Kidney glomerular epithelial cell (primary cell): Measurements from ENCODE around the gene CTU2.

ENCODE experiments used
- DNase-seq: peaks from one replicate; lab custom pipeline; 2025; lab: John Stamatoyannopoulos, UW

CTU2 gene

DNA sequence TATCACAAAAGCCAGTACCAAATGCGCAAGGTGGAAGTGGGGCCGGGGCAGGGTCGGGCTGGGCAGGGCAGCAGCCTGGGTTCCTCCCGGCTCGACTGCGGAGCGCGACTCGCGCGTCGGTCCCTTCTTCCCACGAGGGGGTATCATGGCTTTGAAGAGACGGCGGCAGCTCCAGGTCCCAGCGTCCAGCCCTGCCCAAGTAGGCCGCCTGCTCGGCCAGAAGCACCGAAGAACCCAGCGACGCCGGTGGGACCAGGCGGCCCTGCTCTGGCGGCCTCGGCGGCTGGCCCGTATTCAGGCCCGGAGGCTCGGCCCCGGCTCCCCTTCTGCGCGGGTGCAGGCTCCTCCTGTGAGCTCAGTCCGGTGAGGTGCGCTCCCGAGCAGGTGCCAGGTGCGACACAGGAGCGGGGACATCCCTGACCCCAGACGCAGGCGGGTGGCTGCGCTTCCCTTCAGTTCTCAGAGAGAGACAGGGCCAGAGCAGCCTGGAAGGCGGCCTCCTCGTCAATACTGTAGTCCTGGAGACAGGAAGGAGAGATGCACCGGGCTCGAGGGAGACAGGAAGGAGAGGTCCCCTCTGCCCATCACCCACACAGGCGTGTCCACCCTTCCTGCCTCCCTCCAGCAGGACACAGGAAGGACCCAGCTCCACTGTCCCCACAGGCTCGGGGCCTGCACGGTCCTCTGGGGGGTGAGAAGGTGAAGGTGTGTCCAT is 9.0 kb upstream of the CTU2 start:
- DNase-seq, result no peak

DNA sequence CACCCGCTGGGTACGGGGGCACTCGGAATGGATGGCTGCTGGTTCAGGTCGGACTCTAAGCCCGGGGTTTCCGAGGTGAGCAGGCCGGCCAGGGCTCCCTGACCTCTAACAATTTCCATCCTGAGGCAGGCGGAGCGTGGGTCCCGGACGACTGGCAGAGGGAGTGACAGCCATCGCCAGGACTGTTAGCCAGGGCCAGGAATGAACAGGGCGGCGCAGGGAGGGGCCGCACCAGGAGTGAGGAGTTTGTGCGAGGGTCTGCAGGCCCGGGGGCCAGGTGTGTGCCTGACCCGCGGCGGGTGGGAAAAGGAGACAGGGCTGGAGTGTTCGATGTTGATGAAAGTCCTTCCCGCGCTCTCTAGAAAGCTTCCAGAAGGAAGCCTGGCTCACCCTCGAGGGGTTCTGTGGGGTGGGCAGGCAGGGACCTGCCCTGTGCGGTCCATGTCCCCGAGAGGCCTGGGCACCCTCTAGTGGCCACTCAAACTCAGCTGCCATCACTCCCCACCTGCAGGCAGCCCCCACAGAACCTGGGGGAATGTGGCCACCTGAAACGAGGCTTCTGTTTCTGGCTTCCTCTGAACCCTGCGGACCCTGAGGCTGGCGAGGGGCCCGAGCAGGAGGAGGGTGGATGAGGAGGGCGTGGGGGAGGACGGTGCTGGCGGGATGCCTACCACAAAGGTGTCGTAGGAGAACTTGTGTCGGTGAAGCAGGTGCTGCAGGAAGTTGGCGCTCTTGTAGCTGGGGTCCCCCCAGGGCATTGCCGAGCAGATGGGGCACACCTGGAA is 8.3 kb upstream of the CTU2 start:
- no peak for DNase-seq

DNA sequence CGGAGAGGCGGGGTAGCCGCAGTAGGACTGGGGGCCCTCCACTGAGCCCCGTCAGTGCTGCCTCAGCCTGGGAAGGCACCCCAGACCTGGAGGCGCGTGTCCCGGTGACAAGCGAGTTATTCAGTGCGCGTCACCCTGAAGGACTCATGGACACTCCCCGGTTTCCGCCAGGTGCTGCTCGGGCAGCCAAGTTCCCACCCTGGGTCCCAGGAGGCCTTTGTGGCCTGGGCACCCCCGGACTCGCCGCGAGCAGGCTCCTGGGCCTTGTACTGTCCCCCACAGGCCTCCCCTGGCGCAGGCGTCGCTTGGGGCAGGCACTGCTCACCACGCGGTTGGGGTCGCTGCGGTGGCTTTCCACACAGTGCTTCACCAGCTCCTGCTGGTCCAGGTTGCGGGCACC is 7.7 kb upstream of the CTU2 start:
- DNase-seq, result no peak

DNA sequence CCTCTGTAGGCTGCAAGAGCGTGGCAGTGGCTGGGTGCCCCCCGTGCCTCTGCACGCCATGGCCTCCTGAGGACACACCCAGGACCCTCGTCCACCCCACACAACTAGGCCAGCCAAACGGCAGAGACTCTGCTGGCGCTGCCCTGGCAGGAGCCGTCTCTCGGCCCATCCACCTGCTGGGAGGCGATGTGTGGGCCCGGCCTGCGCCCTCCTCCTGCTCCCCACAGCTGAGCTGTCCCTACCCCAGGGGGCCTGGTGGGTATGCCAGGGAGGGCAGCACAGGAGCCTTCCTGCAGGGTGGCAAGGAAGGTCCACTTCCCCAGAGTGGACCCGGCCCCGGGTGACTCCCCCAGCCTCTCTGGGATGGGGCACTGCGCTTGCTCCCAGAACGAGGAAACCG is 7.1 kb upstream of the CTU2 start:
- no peak for DNase-seq

DNA sequence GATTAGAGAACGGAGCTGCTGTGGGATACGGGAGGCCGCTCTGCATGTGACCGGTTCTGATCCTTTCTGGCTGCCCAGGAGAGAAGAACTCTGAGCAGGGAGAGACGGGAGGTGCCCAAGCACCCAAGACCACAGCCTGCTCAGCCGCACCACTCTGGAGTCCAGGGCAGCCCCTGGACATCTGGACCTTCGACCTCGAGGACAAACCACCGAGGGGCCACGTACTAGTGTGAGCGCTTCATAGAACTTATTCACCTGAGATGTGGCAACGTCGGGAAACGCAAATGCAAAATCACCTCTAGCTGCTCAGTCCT is 6.0 kb upstream of the CTU2 start:
- no peak for DNase-seq

DNA sequence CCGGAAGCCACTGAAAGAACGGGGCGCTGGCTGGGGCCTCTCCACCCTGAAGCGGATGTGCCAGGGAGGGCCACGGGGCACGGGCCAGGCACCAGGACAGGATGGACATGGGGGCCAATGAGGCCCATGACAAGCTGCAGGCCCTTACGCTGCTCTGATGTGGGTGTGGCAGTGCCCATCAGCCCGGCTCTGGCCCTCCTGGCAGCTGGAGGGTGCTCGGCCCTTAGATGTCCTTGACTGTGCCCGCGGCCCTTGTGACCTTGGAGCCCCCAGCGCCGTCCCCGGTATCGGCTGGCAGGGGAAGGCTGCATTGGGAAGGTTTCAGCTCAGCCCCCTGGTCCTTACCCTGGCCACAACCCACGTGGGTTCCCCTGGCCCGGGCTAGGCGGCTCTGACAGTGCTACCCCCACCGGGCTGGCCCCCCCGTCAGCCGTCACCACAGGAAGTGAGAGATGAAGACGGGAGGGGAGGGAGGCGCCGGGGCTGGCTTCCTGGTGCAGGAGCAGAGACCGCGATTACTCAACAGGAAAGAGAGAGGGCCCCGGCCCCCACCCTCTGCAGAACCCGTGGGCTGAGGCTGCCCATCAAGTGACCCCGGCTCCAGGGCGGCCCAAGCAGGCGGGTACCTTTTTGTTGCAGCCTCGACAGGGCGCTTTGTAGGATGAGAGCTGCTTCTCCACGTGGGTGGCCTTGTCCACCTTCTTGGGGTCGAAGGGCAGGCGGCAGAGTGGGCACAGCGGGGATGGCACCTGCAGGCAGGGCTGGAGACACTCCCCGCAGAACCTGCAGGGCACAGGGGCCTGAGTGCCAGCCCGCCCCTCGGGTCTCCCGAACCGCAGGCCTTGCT is 5.4 kb upstream of the CTU2 start:
- DNase-seq, result peak; percentile 75

DNA sequence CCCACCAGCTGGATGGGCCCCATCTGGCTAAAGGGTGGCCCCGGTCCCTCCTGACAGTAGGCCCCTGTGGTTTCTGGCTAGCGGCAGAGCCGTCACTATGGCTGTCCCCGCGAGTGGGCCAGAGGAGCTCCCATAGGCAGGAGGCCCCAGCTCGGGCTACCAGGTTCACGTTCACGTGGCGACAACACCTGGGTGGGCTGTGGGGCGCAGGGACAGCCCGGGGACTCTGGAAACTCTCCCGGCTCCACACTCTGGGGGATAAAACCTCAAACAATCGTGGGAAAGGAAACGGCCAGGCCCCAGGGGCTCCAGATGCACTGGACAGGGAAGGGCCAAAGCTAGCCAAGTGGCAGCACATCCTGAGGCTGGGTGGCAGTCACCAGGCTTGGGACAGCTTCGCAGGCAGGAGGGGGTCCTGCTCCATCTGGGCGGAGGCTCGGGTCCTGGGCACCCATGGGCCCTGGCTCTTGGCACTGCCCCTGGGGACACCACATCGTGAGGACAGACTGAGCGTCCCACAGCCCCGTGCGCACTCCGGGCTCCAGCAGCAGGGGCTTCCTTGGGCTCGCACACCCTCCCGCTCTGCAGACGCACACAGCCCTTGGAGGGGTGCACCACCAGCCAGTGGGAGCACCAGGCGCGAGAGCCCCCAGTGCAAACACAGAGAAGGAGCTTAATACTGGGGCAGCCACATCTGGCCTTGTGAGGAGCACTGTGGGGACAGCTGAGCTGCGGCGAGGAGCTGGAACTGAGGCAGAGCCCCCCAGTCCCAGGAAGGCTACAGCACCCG is 4.5 kb upstream of the CTU2 start:
- DNase-seq, result no peak

DNA sequence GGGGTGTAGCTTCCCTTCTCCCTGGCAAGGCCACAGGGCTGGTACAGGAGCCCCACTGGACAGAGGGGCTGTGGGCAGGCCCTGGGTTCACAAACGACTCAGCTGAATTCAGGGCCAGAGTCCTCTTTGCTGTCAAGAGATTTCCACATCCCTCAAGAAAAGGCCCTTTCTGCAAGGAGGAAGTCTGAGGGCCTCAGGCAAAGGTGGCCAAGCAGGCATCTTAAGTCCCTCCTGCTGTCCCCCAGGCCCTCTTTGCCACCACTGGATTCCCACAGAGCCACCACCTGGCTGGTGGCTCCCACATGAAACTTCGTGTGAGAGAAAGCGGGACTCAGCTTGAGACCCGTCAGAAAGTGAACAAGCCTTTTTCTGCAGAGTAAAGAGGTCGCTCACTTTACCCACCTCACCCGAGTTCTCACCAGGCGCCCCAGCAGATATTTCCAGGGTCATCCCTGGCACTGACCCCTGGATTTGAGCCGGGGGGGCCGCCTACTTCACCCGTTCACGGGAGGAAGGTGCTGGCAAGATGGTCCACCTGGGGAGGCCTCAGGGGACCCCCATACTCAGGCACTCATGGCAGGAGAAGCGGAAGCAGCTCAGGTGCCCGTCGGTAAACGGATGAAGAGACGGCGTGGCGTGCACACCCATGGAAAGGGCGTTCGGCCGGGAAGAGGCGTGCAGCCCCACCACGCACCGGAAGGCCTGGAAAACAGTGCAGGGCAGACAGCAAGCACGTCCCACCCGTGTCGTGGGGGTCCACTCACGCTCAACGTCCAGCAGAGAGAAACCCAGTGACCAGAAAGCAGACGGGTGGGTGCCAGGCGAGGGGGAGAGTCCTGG is 3.7 kb upstream of the CTU2 start:
- DNase-seq, result no peak

DNA sequence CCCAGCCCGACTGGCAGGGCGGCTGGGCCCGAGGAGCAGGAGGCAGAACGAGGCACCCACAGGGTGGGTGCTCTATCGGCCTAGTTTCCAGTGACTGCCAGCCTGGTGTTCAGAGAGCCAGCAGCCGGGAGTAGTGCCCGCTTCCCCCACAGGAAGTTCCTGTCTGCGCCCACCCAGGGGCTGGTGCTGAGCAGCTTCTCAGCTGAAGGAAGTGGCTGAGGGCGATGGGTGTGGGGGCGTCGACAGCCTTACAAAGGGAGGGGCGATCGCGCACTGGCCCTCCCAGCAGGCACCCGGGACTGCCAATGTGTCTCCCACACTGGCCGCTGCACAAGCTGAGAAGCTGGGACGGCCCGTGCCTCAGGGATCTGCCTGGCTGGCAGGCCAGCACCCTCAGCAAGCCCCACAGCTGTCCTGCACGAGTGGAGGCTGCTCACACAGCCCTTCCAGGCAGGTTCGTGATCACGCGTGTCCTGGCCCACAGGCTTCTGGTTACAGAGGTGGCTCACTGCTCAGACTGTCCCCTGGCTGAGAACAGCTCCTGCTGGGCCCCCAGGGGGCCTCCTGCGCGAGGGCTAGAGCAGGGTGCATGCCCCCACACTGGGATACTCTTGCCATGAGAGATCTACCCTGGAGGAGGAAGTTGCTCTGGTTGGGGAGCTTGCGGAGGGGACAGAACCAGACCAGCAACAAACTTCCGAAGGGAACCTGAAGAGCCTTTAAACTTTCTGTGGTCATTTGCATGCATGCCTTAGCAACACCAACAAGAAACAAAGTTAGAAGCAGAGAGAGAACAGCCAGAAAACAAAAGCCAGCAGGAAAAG is 2.6 kb upstream of the CTU2 start:
- no peak for DNase-seq

DNA sequence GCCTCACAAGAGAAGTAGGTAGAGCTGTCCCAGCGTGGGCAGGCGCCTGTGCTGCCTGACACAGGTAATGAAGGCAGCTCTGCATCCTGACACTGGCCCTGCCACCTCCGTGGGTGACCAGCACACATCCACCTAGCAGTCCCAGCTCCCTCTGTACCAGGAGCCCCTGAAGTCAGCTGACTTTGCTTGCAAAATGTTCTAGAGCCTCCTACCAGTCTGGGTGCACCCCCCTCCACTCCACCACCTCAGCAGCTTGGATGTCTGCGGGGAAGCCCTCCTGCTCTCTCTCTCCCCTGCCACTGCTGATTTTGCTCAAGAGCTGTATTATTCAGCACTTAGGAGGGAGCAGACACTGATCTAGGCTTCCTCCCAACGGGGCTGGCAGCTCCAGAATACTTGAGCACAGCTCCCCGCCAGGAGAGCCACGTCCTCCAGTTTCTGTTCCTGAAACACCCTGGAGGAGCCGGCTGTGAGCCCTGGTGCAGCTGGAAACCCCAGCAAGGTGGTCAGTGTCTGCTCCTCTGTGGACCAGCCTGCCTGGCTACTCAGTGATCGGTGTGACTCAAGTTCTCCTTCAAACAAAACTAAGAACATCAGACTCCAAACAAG is 1.1 kb upstream of the CTU2 start:
- peak; percentile 10 for DNase-seq

DNA sequence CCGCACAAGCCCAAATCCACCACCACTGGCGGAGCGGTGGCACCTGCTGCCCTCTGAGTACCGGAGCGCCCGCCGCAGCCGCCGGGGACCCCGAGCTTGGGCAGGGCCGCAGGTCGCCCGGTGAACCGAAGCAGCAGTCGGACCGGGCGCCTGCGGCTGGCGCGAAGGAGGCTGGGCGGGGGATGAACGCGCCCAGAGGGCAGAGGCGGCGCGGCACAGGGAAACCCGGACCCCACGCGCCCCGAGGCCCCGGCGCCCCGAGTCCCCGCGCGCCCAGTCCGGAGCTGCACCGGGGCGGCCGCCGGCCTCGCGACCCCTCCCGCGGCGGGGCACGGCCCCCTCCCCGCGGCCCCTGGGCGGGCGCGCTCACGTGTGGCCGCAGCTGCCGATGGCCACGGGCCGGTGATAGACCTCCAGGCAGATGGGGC is 488 bp upstream of the CTU2 start:
- no peak for DNase-seq

DNA sequence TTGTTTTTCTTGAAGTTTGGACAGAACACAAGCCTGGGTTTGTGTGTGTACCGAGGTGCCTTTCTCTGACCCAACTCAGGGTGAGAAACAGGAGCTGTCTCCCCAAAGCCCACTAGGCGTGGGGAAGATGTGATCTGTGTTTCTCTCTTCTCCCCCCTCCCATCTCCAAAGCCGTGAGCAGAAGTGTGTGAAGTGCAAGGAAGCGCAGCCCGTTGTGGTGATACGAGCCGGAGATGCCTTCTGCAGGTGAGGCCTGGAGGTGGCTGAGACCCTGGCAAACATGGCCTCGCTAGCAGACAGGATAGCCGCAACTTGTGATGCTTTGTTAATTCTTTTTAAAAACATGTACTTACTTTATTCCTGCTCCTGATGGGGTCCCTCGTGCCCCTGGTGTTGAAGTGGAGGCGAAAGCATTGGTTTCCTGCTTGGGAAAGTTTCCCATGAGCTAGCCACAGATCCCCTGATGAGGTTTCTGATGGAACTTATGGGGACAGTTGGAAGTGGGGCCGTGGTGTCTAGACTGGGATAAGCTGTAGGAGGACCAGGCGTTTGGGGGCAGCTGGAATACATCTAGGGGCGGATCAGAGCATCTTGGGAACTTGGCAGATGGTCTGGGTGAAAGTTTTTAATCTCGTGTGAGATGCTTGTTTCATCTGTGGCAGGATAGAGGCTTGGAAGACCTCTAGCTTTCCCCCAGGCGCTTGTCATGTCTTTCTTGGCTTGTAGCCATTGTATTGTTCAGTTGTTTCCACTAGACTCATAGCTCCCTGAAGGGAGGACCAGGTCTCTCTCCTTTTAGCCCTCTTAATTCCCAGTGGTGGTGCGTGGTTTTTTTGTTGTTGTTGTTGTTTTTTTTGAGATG is 893 bp downstream of the CTU2 start:
- DNase-seq, result peak; percentile 5

DNA sequence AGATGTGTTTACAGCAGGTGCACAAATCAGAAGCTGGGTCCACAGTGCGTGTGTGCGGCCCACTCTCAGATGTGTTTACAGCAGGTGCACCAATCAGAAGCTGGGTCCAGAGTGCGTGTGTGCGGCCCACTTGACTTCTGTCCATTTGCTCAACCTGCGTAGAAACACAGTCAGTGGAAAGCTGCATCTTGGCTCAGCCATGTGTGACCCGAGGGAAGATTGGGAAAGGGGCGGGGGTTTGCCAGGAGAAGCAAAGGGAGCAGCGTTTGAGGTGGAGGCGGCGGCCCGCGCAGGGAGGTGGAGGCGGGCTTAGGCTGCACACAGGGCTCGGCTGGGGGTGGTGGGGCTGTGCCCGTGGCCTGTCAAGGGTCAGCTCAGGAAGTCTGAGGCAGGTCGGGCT is 4.3 kb downstream of the CTU2 start:
- no peak for DNase-seq

DNA sequence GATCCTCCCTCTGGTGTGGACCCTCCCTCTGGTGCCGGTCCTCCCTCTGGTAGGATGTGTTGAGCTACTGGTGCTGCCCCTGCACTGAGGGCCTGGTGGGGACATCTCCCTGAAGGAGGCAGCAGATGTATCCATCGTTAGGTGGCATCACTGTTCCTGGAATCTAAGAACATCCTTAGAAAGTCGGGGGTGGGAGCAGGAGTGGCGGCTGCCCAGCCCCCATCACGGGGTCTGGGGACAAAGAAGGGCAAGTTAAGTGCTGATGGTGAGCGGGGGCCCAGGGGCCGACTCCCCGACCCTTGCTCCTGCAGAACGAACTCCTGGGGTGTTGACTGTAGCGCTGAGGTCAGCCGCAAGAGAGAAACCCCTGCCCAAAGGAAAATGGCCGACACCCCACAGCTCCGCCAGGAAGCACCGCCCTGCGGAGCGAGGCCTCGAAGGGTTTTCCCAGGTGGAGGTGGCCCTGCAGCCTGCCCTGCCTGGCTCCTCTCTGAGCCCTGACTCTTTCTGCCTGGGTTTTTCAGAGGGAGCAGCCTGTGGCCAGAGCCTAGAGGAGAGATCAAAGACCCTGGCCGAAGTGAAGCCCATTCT is 5.5 kb downstream of the CTU2 start:
- no peak for DNase-seq

DNA sequence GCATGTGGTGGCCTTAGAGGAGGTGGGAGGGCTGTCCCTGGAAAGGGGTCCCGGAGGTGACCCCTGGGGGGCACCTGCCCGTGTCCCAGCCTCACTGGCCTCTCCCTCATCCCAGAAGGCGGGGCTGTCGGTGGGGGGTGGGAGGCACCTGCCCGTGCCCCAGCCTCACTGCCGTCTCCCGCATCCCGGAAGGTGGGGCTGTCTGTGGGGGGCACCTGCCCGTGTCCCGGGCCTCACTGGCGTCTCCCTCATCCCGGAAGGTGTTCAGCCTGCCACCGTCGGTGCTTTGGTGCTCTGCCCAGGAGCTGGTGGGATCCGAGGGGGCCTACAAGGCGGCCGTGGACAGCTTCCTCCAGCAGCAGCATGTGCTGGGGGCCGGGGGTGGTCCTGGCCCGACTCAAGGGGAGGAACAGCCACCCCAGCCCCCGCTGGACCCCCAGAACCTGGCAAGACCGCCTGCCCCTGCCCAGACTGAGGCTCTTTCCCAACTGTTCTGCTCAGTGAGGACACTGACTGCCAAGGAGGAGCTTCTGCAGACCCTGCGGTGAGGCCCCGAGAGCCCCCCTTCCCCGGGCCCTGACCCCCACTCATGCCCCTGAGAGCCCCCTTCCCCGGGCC is 6.2 kb downstream of the CTU2 start:
- no peak for DNase-seq

DNA sequence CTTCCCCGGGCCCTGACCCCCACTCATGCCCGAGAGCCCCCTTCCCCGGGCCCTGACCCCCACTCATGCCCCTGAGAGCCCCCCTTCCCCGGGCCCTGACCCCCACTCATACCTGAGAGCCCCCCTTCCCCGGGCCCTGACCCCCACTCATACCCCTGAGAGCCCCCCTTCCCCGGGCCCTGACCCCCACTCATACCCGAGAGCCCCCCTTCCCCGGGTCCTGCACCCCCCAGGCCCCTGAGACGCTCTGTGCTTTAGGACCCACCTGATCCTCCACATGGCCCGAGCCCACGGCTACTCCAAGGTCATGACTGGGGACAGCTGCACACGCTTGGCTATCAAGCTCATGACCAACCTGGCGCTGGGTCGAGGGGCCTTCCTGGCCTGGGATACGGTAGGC is 6.8 kb downstream of the CTU2 start:
- no peak for DNase-seq

DNA sequence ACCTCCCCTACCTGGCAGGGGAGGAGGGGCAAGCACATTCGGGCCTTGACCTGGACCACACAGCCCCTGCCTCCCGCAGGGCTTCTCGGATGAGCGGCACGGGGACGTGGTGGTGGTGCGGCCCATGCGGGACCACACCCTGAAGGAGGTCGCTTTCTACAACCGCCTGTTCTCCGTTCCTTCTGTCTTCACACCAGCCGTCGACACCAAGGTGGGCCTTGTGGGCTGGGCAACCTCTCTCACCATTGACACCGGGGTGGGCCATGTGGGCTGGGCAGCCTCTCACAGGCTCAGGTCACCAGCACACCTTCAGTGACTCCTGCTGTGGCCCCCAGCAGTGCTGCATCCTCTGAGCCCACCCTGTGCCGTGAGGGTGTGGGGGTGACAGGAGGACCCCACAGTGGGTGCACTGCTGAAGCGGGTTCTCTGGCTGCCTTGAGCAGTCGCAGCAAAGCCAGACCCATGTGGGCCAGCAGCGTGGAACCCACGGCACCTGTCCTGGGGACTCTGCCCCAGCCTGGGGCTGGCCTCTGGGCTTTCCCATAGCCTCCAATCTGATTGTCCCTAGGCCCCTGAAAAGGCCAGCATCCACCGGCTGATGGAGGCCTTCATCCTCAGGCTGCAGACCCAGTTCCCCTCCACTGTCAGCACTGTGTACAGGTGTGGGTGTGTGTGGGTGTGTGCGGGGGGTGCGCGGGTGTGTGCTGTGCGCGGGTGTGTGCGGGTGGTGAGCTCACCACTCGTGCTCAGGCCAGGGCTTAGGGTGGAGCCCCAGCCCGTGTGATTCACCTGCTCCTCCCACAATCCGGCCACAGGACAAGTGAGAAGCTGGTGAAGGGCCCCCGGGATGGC is 7.5 kb downstream of the CTU2 start:
- DNase-seq, result no peak
